Caki2 (cell line): Measurements from ENCODE around the gene CREM. TPM values are rescaled to one million over a fixed set of nuclear protein-coding genes. Genes with fewer than 3 reads are reported as not detected.

Experiments
- DNase-seq: peaks from one replicate; pipeline ENCODE4 v3.0.0-alpha.2; 2015; ENCODE audit warnings: low read depth
- in situ Hi-C: cut with HindIII; loops from 2 replicates; pipeline ENCODE4 v1.10.0; 2016; ENCODE audit warnings: low sequenced_read_pairs, low pct_unique_long_range_greater_than_20kb, mixed read lengths
- total RNA-seq: library from RNA; depleted of rRNA; stranded (reverse); fragments of >200 nt; shearing (Covaris generic); gene quantifications from 2 replicates; pipeline ENCODE4 v1.2.3, GENCODE V29; 2014; ENCODE audit warnings: low replicate concordance

The CREM gene
- total RNA-seq, 1 experiment from 2014 or later: 53.2 TPM

DNA sequence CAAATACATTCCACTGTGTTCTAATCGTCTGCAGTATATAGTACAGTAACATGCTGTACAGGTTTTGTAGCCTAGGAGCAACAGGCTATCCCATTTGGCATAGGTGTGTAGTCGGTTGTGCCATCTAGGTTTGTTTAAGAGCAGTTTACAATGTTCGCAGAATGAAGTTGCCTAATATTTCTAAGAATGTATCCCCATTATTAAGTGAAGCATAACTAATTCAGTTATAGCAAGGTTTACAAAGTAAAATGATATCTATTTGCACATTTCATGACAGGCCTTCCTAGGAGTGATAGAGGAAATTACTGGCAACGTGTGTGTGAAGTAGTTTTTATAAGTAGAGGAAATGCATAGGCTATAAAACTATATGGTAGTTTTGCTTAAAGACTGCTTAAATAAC, 4.0 kb downstream of the CREM start:
- DNase-seq: no peak
- in situ Hi-C loops: no loop called here

DNA sequence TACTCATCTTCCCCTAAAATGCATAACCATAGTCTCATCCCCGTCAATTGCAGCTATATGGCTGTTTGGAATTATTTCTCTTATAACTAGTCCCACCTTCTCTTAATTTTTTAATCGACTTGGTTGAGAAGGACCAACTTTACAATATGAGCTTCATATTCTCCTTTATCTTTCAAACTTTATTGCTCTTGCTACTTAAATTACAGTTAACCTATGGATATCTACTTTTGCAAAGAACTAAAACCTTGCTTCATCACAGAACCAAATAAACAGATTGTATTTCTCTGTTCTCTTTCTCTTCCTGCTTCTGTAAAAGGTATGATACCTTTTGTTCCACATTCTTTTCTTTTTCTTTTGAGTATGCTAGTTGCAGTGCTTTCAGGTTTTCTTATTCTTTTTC, 6.1 kb downstream of the CREM start:
- in situ Hi-C loops: no loop called here

GRCh38 chr10:35133586-35133985, 6.9 kb downstream of the CREM start:
- in situ Hi-C loops: no loop called here
- DNase-seq: no peak

More for the DNA sequence above, 6.1 kb downstream of the CREM start:
- no peak for DNase-seq

- no peak for DNase-seq
- in situ Hi-C loops: no loop called here
Observed at GRCh38 chr10:35135861-35136260, 9.2 kb downstream of the CREM start.

DNA sequence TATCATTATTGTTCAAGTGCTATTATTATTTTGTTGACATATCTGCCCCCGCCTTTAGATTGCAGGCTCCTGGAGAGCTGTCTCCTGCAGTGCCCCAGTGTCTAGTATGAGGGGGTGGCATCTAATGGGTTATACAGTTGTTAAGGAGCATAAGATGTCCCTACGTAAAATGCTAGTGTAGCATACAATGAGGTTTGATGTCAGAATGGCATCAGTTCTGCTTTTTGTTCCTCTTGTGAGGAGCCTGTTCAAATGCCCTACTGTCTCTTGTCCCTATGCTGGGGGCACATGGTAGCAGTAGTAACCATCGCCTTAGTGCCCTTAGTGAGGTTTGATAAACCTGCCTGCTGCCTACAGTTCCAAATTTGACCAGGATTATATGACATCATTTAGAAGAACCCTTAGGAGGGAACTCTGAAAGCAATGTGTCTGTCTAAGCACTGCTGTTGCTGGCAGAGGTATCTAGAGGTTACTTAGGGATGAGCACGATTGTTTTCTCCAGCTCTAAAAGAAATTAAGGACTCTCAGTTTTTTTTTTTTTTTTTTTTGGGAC, 9.7 kb downstream of the CREM start:
- DNase-seq: no peak
- in situ Hi-C loops: no loop called here

- no peak for DNase-seq
- in situ Hi-C loops: no loop called here
Observed at GRCh38 chr10:35140126-35140525, 13.5 kb downstream of the CREM start.

- in situ Hi-C loops: no loop called here
- DNase-seq: no peak
Observed at GRCh38 chr10:35140727-35141126, 14.1 kb downstream of the CREM start.

DNA sequence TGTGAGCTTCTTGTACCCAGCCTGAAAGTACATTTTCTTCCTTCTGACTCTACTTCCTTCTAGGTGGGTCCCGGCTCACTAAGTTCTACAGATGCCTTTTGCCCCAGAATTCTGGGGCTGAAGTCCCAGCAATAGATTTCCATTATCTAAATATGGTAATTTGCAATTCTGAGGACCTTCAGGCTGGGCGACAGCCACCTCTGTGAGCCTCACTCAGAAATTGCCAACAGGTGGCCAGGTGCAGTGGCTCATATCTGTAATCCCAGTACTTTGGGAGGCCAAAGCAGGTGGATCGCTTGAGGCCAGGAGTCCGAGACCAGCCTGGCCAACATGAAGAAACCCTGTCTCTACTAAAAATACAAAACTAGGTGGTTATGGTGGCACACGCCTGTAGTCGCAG, 23.7 kb downstream of the CREM start:
- in situ Hi-C loops: no loop called here
- no peak for DNase-seq

DNA sequence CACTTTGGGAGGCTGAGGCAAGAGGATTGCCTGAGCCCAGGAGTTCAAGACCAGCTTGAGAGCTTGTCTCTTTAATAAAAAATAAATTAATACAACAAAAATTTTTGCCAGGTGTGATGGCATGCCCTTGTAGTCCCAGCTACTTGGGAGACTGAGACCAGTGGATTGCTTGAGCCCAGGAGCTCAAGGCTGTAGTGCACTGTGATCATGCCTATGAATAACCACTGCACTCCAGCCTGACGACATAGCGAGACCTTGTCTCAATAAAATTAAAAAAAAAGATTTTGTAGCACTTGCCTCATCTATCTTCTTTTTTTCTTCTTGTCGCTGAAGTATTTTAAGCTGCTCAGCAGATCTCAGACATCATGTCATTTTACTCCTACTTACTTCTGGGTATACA, 26.3 kb downstream of the CREM start:
- no peak for DNase-seq
- in situ Hi-C loops: no loop called here

DNA sequence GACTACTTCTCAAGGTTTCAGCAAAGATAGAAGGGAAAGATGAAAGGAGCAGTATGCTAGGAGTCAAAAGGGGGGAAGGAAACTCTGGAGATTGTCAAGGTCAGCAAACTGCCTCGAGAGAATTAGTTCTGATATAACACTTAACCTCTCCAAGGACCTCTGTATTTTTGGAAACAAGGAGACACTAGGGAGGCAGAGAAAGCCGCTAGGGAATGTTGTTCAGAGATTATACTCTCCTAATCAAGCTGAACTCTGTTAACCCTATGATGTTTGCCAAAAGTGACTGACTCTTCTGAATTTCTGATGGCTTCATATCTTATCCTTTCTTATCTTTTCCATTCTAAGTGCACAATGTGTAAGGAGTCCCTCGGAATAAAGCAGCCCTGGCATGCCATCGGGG, 27.1 kb downstream of the CREM start:
- no peak for DNase-seq
- in situ Hi-C loops: no loop called here

DNA sequence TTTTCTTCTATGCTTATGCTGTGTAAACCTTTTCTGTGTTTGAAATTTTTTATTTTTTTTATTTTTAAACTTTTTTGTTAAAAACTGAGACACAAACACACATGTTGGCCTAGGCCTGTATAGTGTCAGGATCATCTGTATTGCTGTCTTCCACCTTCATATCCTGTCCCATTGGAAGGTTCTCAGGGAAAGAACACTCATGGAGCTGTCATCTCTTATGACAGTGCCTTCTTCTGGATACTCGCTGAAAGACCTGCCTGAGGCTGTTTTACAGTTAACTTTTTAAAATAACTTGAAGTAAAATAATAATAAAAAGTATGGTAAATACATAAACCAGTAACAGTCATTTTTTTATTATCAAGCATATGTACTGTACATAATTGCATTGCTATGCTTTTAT, 34.1 kb downstream of the CREM start:
- DNase-seq: no peak
- in situ Hi-C loops: no loop called here

- in situ Hi-C loops: no loop called here
- DNase-seq: no peak
Observed at GRCh38 chr10:35161906-35162305, 35.3 kb downstream of the CREM start.

DNA sequence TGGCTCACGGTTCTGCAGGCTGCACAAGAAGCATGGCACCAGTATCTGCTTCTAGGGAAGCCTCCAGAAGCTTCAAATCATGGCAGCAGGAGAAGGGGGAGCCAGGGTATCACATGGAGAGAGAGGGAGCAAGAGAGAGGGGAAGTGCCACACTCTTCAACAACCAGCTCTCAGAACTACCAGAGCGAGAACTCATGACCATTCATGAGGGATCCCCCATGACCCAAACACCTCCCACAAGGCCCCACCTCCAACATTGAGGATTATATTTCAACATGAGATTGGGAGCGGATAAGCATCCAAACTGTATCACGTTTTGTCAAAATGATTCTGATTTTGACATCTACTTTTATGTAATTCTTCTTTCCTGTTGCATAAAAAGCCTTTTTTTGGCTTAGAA, 38.5 kb downstream of the CREM start:
- DNase-seq: no peak
- in situ Hi-C loops: no loop called here

- in situ Hi-C loops: no loop called here
- DNase-seq: no peak
Observed at GRCh38 chr10:35165811-35166210, 39.2 kb downstream of the CREM start.

GRCh38 chr10:35166607-35167006, 40.0 kb downstream of the CREM start:
- in situ Hi-C loops: no loop called here
- no peak for DNase-seq

DNA sequence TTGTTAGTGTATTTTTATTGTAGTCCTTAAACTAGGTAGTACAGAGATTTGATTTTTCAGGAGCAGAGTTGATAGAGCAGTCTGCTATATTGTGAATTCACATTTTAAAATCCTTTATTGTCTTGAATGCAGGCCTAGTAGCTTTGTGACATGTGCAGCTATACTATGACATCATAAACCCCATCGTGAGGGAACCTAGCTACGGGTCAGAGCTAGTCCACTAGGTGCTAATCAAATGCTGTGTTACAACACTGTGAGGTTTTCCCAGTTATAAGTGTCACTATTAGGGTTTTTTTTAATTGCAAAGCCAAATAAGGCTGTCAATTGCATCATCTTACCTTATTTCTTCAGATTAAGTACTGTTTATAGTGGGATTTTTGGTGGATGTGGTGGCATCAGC, 40.7 kb downstream of the CREM start:
- in situ Hi-C loops: no loop called here
- DNase-seq: no peak

DNA sequence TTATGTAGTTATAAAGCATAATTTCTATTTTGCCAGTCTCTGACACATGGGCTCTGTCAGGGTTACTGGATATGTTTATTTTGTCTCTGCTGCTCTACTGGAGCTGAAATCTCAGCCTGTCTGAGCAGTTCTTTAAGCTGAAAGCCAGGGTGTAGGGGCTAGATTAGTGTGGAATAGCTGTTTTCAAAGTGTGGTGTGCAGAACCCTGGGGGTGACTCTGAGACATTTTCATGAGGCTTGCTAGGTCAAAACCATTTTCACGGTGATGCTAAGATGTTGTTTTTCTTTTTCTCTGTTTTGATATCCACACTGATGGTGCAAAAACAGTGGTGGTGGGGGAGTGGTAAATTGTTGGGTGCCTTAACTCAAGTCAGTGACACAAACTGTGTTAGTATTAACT, 45.5 kb downstream of the CREM start:
- no peak for DNase-seq
- in situ Hi-C loops: no loop called here

DNA sequence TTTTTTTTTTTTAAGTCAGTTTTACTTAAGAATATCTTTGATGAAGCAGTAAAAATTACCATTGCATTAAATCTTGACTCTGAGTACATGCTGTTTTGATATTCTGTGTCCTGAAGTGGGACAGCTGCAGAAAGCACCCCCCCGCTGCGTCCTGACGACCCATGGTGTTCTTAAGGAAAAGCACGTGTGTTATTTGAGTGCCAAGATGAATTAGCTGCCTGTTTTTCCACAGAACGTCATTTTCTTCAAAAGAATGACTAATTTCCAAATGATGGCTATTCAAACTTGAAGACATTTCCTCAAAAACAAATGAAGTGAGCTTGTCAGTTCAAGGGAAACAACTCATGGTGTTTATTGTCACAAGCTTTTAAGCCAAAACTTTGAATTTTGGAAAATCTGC, 45.9 kb downstream of the CREM start:
- no peak for DNase-seq
- in situ Hi-C loops: no loop called here

DNA sequence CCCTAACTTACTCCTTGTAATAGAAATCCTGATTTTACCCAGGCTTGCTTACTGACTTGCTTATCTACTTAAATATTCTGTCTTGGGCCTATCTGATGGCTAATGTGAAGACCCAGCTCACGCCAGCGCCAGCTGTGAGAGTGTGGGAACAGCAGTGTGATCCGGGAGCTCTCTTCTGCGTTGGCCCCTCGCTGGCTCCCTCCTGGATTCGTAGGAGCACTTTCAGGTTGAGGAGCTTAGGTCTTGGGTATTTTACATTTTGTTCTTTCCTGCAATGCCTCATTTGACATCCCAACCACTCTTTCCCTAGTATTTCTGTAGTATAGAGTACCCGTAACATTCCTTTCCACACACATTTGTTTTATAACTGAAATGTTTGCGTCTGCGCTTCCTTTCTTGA, 51.7 kb downstream of the CREM start:
- DNase-seq: no peak
- in situ Hi-C loops: no loop called here

- in situ Hi-C loops: no loop called here
- no peak for DNase-seq
Observed at GRCh38 chr10:35182631-35183510, 56.2 kb downstream of the CREM start.
